ENCODE measurements around the gene CD46. TPM values are rescaled to one million over a fixed set of nuclear protein-coding genes. Genes with fewer than 3 reads are reported as not detected.

CD46 gene
- polyA plus RNA-seq, 1 donor from 2014 or later = 393 TPM

DNA sequence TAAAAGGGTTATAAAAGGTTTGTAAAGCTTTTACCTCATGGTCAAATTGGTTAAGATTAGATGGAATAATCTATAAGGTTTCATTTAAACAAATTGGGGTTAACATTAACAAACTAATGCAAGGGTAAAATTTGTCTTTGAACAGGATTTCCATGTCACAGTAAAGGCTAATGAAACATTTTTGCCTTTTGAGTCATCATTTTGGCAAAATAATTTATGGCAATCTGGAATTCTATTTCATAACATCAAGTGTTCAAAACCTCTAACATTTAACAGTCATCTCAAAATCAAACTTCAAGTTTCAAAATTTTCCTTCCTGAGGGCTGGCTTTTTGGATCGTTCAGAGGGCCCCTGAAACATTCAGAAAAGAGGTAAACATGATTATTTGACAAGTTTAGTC is 6.6 kb upstream of the CD46 start:
- no peaks in the 10 kb centered on the region for H3K36me3 ChIP-seq (ENCODE audit: insufficient read depth, low read length)
- H3K27me3 ChIP-seq (ENCODE audit: insufficient read depth, low read depth, low read length) = no peaks in the 10 kb centered on the region
- no peak overlapping the region for H2AFZ ChIP-seq (ENCODE audit: low read depth, low read length)
- no peaks in the 10 kb centered on the region for H3F3A ChIP-seq (ENCODE audit: insufficient read depth, low read length, poor library complexity, severe bottlenecking)
- H3K4me2 ChIP-seq (ENCODE audit: low read length) = no peak overlapping the region
- no peak overlapping the region for H3K27ac ChIP-seq (ENCODE audit: low read length)
- no peak overlapping the region for H3K4me3 ChIP-seq (ENCODE audit: low read length)
- H3K9me2 ChIP-seq (ENCODE audit: insufficient read depth, low read length) = no peaks in the 10 kb centered on the region
- H3K9me3 ChIP-seq (ENCODE audit: low read length) = no peaks in the 10 kb centered on the region
- H4K20me1 ChIP-seq (ENCODE audit: insufficient read depth) = no peaks in the 10 kb centered on the region
- TF ChIP-seq TAF1 (IDR thresholded peaks at IDR 0.05; ENCODE audit: low read depth) (no peak), RAD21 (conservative IDR thresholded peaks at IDR 0.05) (no peak), SMC3 (conservative IDR thresholded peaks at IDR 0.05; ENCODE audit: poor library complexity) (no peak), EZH2 (IDR thresholded peaks at IDR 0.05; ENCODE audit: borderline replicate concordance, insufficient read depth, low read length, poor library complexity, severe bottlenecking) (no peak), POLR2AphosphoS5 (IDR thresholded peaks at IDR 0.05) (no peak), CTCF (IDR thresholded peaks at IDR 0.05; ENCODE audit: poor library complexity, severe bottlenecking) (no peak), EP300 (conservative IDR thresholded peaks at IDR 0.05; ENCODE audit: poor library complexity, severe bottlenecking) (no peak), REST (IDR thresholded peaks at IDR 0.05; ENCODE audit: borderline replicate concordance) (no peak), MXI1 (conservative IDR thresholded peaks at IDR 0.05; ENCODE audit: poor library complexity, severe bottlenecking) (no peak)
- no peak overlapping the region for H3K9ac ChIP-seq (ENCODE audit: low read length)
- H3K79me2 ChIP-seq (replicated peaks; ENCODE audit: insufficient read depth, low read length) = no peaks in the 10 kb centered on the region

- Histone ChIP-seq H3K27me3 (ENCODE audit: insufficient read depth, low read depth, low read length) (no peaks in the 10 kb centered on the region), H3K27ac (ENCODE audit: low read length) (no peak overlapping the region), H3K4me2 (ENCODE audit: low read length) (no peak overlapping the region), H3K79me2 (replicated peaks; ENCODE audit: insufficient read depth, low read length) (no peaks in the 10 kb centered on the region), H3K9ac (ENCODE audit: low read length) (no peak overlapping the region), H2AFZ (ENCODE audit: low read depth, low read length) (no peak overlapping the region), H3K9me2 (ENCODE audit: insufficient read depth, low read length) (no peaks in the 10 kb centered on the region), H3F3A (ENCODE audit: insufficient read depth, low read length, poor library complexity, severe bottlenecking) (no peaks in the 10 kb centered on the region), H3K4me3 (ENCODE audit: low read length) (no peak overlapping the region), H3K36me3 (ENCODE audit: insufficient read depth, low read length) (no peaks in the 10 kb centered on the region), H4K20me1 (ENCODE audit: insufficient read depth) (no peaks in the 10 kb centered on the region), H3K9me3 (ENCODE audit: low read length) (no peaks in the 10 kb centered on the region)
- no peak for TF ChIP-seq SMC3 (conservative IDR thresholded peaks at IDR 0.05; ENCODE audit: poor library complexity)
- TF ChIP-seq POLR2AphosphoS5 (IDR thresholded peaks at IDR 0.05) = no peak
- no peak for TF ChIP-seq REST (IDR thresholded peaks at IDR 0.05; ENCODE audit: borderline replicate concordance)
- no peak for TF ChIP-seq EP300 (conservative IDR thresholded peaks at IDR 0.05; ENCODE audit: poor library complexity, severe bottlenecking)
- no peak for TF ChIP-seq CTCF (IDR thresholded peaks at IDR 0.05; ENCODE audit: poor library complexity, severe bottlenecking)
- no peak for TF ChIP-seq TAF1 (IDR thresholded peaks at IDR 0.05; ENCODE audit: low read depth)
- no peak for TF ChIP-seq MXI1 (conservative IDR thresholded peaks at IDR 0.05; ENCODE audit: poor library complexity, severe bottlenecking)
- TF ChIP-seq EZH2 (IDR thresholded peaks at IDR 0.05; ENCODE audit: borderline replicate concordance, insufficient read depth, low read length, poor library complexity, severe bottlenecking) = no peak
- TF ChIP-seq RAD21 (conservative IDR thresholded peaks at IDR 0.05) = no peak
Observed at GRCh38 chr1:207745839-207746767, 5.8 kb upstream of the CD46 start.

Data from neural cell (in vitro differentiated cells).